ENCODE measurements around the gene KDM3A. TPM values are rescaled to one million over a fixed set of nuclear protein-coding genes. Genes with fewer than 3 reads are reported as not detected.
A peak's percentile ranks its signal among the peaks of the same experiment; 100 is the strongest.

Gene KDM3A
- total and polyA plus RNA-seq, 9 of the 15 experiments (the other 6 are each of a cell fraction or from before 2014, with no cell fraction given): 7.5 to 95.4 (median 24.8) TPM

- peaks cover 18% of the 10 kb centered on the region for H4K20me1 ChIP-seq (replicated peaks; ENCODE audit: control insufficient read depth, insufficient read depth, low read length)
- ATAC-seq: no peak
- no peaks in the 10 kb centered on the region for H3K9me1 ChIP-seq (ENCODE audit: control insufficient read depth, insufficient read depth, low read length)
- no peak overlapping the region for H3K27ac ChIP-seq (ENCODE audit: extremely low read depth, low read depth, low read length)
- peaks cover 5 to 11% of the 10 kb centered on the region in 2 experiments; a peak in 4 of 5 replicates for H3K4me1 ChIP-seq (replicated peaks in 1 of 2; ENCODE audit: control insufficient read depth in 2 of 2, insufficient read depth in 2 of 2, low read length in 2 of 2)
- no TSS peak for BruUV-seq (replicated peaks)
- peak overlapping the region; percentile 89; the same call in 1 of the 2 replicates for H3K4me2 ChIP-seq (ENCODE audit: insufficient read depth, low read length)
- intact Hi-C loops (cut with micrococcal nuclease) (loop anchor here (5.0 kb wide), 2 partner anchors 46 to 179 kb away; partner anchors contain the start of gene RNF103), in situ Hi-C loops (cut with MboI) (no loop called here)
- no peak for FAIRE-seq
- no peaks in the 10 kb centered on the region for H3K27me3 ChIP-seq (ENCODE audit: control insufficient read depth in 2 of 2, insufficient read depth in 2 of 2, low read length in 2 of 2)
- no peak overlapping the region for H3K4me3 ChIP-seq
- no peak for TF ChIP-seq ILK (tag; IDR thresholded peaks at IDR 0.05; ENCODE audit: borderline replicate concordance, low read depth)
- TF ChIP-seq PCBP1 (IDR thresholded peaks at IDR 0.05; ENCODE audit: low read depth, low read length, poor library complexity, severe bottlenecking): no peak
- TF ChIP-seq MTA3 (IDR thresholded peaks at IDR 0.05; ENCODE audit: borderline replicate concordance): no peak
- TF ChIP-seq SMAD3 (CRISPR knock-in tag; conservative IDR thresholded peaks at IDR 0.05): no peak
- no peak for TF ChIP-seq BRF1 (IDR thresholded peaks at IDR 0.05; ENCODE audit: borderline replicate concordance, extremely low read depth, insufficient read length)
- TF ChIP-seq SUPT5H (IDR thresholded peaks at IDR 0.05): no peak
- TF ChIP-seq SAFB (IDR thresholded peaks at IDR 0.05; ENCODE audit: borderline replicate concordance, low read depth, low read length): no peak
- TF ChIP-seq ZNF217 (CRISPR knock-in tag; IDR thresholded peaks at IDR 0.05): no peak
- TF ChIP-seq KLF6 (CRISPR knock-in tag; IDR thresholded peaks at IDR 0.05; ENCODE audit: borderline replicate concordance): no peak
- no peak for TF ChIP-seq KHSRP (IDR thresholded peaks at IDR 0.05)
- no peak for TF ChIP-seq ZNF778 (CRISPR knock-in tag; IDR thresholded peaks at IDR 0.05)
- TF ChIP-seq XRCC4 (IDR thresholded peaks at IDR 0.05; ENCODE audit: extremely low read depth, insufficient read depth, insufficient read length): no peak
- 87% methylated on average over 7 of the region's 7 CpGs for WGBS (ENCODE audit: insufficient coverage, low coverage, missing lambda C conversion rate)
- peaks cover 70% of the 10 kb centered on the region for H3K79me2 ChIP-seq (ENCODE audit: control insufficient read depth, insufficient read depth, low read length)
- no peak overlapping the region for H3K9ac ChIP-seq (ENCODE audit: insufficient read depth in 1 of 2, low read depth in 2 of 2, low read length in 2 of 2)
- peaks cover 51% of the 10 kb centered on the region; the same call in 2 of the 3 replicates for H3K36me3 ChIP-seq (ENCODE audit: control insufficient read depth, insufficient read depth, low read length)
- POLR2A ChIA-PET: interaction anchor here (0.6 to 1.7 kb wide), 2 partner anchors 8 to 13 kb away, joined by 3 to 10 read pairs; no protein-coding TSS in a partner anchor
- CTCF ChIA-PET (ENCODE audit: low intra/inter-chr PET ratio): no interaction called here
- DNase-seq (ENCODE audit: extremely low read depth in 1 of 4, low spot score in 3 of 4): no peak
- no peak overlapping the region for H2AFZ ChIP-seq (ENCODE audit: low read depth, low read length)
- H3K9me3 ChIP-seq (replicated peaks; ENCODE audit: control insufficient read depth, insufficient read depth, low read depth, low read length): peaks cover 12% of the 10 kb centered on the region
These were observed 2.6 kb downstream of the KDM3A start for GRCh38 chr2:86443631-86444350.
